Keratinocyte (primary cell): ENCODE data around the gene SPAG16. TPM values are rescaled to one million over a fixed set of nuclear protein-coding genes. Genes with fewer than 3 reads are reported as not detected.

Source experiments
- DNase-seq: peaks from one replicate; pipeline ENCODE4 v3.0.0-alpha.2; 2011; ENCODE audit warnings: low read depth, missing footprints, low spot score
- FAIRE-seq: peaks from 2 replicates; lab custom pipeline; 2011; peaks lifted over from hg19 to GRCh38; lab: Jason Lieb, UNC
- H2AFZ ChIP-seq: 2 replicates; pipeline ENCODE4 v1.6.0; 2012; ENCODE audit warnings: low read length, control low read depth, inconsistent platforms; ENCODE audit not compliant: control insufficient read depth
- H3K27ac ChIP-seq: 2 replicates; pipeline ENCODE4 v1.5.1; 2011; ENCODE audit warnings: low read length; ENCODE audit not compliant: control insufficient read depth, insufficient read depth
- H3K27me3 ChIP-seq: 3 replicates; pipeline ENCODE4 v1.6.0; 2011; ENCODE audit warnings: low read length; ENCODE audit not compliant: control insufficient read depth, insufficient read depth; ENCODE audit errors: extremely low read depth
- H3K36me3 ChIP-seq, 2 experiments: 2 replicates in 1 of 2; 3 replicates in 1 of 2; pipeline ENCODE4 v1.5.1; 2011; ENCODE audit warnings: low read length in 2 of 2, mild to moderate bottlenecking in 1 of 2; ENCODE audit not compliant: control insufficient read depth in 2 of 2, insufficient read depth in 2 of 2; ENCODE audit errors: extremely low read depth in 1 of 2
- H3K4me1 ChIP-seq: 3 replicates; pipeline ENCODE4 v1.5.1; 2011; ENCODE audit warnings: low read length; ENCODE audit not compliant: control insufficient read depth, insufficient read depth; ENCODE audit errors: extremely low read depth
- H3K4me2 ChIP-seq: 3 replicates; pipeline ENCODE4 v1.6.0; 2011; ENCODE audit warnings: low read depth, low read length; ENCODE audit not compliant: control insufficient read depth, insufficient read depth; ENCODE audit errors: extremely low read depth
- H3K4me3 ChIP-seq, 3 experiments: fragments of 200-600 bp in 1 of 3; sonication (generic) in 1 of 3; 2 replicates in 2 of 3; 3 replicates in 1 of 3; pipeline ENCODE4 v1.5.1; 2011 to 2016; ENCODE audit warnings: low read length in 3 of 3, mild to moderate bottlenecking in 3 of 3, control low read depth in 2 of 3, inconsistent platforms in 1 of 3, low read depth in 1 of 3, mixed read lengths in 1 of 3, mixed run types in 1 of 3, moderate library complexity in 1 of 3; ENCODE audit not compliant: control insufficient read depth in 2 of 3, insufficient read depth in 2 of 3; ENCODE audit errors: extremely low read depth in 1 of 3
- H3K79me2 ChIP-seq: 2 replicates; pipeline ENCODE4 v1.6.0; 2012; ENCODE audit warnings: low read length; ENCODE audit not compliant: control insufficient read depth, insufficient read depth
- H3K9ac ChIP-seq: 3 replicates; pipeline ENCODE4 v1.6.0; 2011; ENCODE audit warnings: low read length; ENCODE audit not compliant: control insufficient read depth, insufficient read depth; ENCODE audit errors: extremely low read depth
- H3K9me1 ChIP-seq: 3 replicates; pipeline ENCODE4 v1.6.0; 2011; ENCODE audit warnings: low read length; ENCODE audit not compliant: control insufficient read depth, insufficient read depth; ENCODE audit errors: extremely low read depth
- H3K9me3 ChIP-seq: 2 replicates; pipeline ENCODE4 v1.5.1; 2012; ENCODE audit warnings: low read depth, low read length; ENCODE audit not compliant: control insufficient read depth
- H4K20me1 ChIP-seq: 3 replicates; pipeline ENCODE4 v1.6.0; 2011; ENCODE audit warnings: low read length; ENCODE audit not compliant: control insufficient read depth, insufficient read depth; ENCODE audit errors: extremely low read depth
- CTCF ChIP-seq, 3 experiments: IDR thresholded peaks in 1 of 3; conservative IDR thresholded peaks in 1 of 3; optimal IDR thresholded peaks in 1 of 3; 2 replicates in 2 of 3; 3 replicates in 1 of 3; pipeline versions ENCODE3 to v1.5.1; 2011; ENCODE audit warnings: low read length in 3 of 3, mild to moderate bottlenecking in 3 of 3, moderate library complexity in 2 of 3, control low read depth in 1 of 3, inconsistent platforms in 1 of 3; ENCODE audit not compliant: insufficient read depth in 2 of 3; ENCODE audit errors: extremely low read depth in 1 of 3
- EZH2 ChIP-seq: IDR thresholded peaks from one replicate; pipeline ENCODE4 v1.6.1; 2012; ENCODE audit warnings: inconsistent platforms, mild to moderate bottlenecking, low read length, moderate library complexity
- dilution Hi-C: fragments of 300-500 bp; cut with MboI; formaldehyde crosslinking; loops from one replicate; pipeline ENCODE4 v1.7.0; 2020; ENCODE audit warnings: low sequenced_read_pairs; ENCODE audit not compliant: extremely low pct_ligation_motif_present
- polyA plus RNA-seq, 5 experiments: library from polyadenylated mRNA; depleted of rRNA in 3 of 5; stranded (reverse) in 3 of 5; stranded (forward) in 1 of 5; unstranded in 1 of 5; fragments of >200 nt; gene quantifications; 1 replicate in 1 of 5; 2 replicates in 3 of 5; 3 replicates in 1 of 5; pipeline versions ENCODE4 v1.2.1 to v1.2.3, GENCODE V29; 2011 to 2012; ENCODE audit warnings: missing spikeins in 2 of 5, low read depth in 1 of 5, low replicate concordance in 1 of 5

SPAG16 gene
- polyA plus RNA-seq, 1 donor (not counting 4 experiments of a cell fraction or from before 2014, with no cell fraction given) = 19.6 TPM

DNA sequence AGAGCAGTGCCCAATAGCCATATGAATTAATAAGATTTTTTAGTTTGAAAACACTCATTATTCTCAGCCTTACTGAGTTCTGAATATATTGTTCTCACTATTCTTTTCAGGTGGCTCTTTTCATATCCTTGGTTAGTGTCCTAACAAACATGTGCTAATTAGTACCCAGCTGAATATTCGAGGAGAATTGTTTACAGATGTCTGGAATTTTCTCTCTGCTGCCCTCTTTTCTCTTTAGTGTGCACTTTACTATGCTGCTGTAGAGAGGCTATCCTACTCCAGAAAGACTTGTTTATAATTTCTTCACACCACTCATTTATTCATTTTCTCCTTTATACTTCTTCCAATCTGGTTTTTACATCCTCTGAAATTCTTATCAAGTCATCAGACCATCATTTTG lies 405.3 kb downstream of the SPAG16 start:
- no peaks in the 10 kb centered on the region for H3K9me1 ChIP-seq
- no peak for DNase-seq
- no peak overlapping the region for H3K27ac ChIP-seq
- no peak overlapping the region for H3K4me3 ChIP-seq
- no peaks in the 10 kb centered on the region for H3K4me1 ChIP-seq
- no peak overlapping the region for H2AFZ ChIP-seq
- dilution Hi-C loops = no loop called here
- no peaks in the 10 kb centered on the region for H4K20me1 ChIP-seq
- no peak for TF ChIP-seq EZH2
- no peak for TF ChIP-seq CTCF (optimal IDR thresholded peaks at IDR 0.05 in 1 of 3, IDR thresholded peaks at IDR 0.05 in 1 of 3, conservative IDR thresholded peaks at IDR 0.05 in 1 of 3; ENCODE audit: extremely low read depth in 1 of 3, insufficient read depth in 2 of 3, low read length in 3 of 3)
- H3K36me3 ChIP-seq = no peaks in the 10 kb centered on the region
- H3K4me2 ChIP-seq = no peak overlapping the region
- no peaks in the 10 kb centered on the region for H3K27me3 ChIP-seq
- FAIRE-seq = no peak
- no peak overlapping the region for H3K9ac ChIP-seq
- no peaks in the 10 kb centered on the region for H3K79me2 ChIP-seq
- H3K9me3 ChIP-seq = no peaks in the 10 kb centered on the region

- H2AFZ ChIP-seq = no peak overlapping the region
- TF ChIP-seq EZH2 (no peak), CTCF (optimal IDR thresholded peaks at IDR 0.05 in 1 of 3, IDR thresholded peaks at IDR 0.05 in 1 of 3, conservative IDR thresholded peaks at IDR 0.05 in 1 of 3; ENCODE audit: extremely low read depth in 1 of 3, insufficient read depth in 2 of 3, low read length in 3 of 3) (no peak)
Measured at GRCh38 chr2:213691351-213691750, 407.1 kb downstream of the SPAG16 start.

More at GRCh38 chr2:213691351-213691750, 407.1 kb downstream of the SPAG16 start:
- no peaks in the 10 kb centered on the region for H4K20me1 ChIP-seq
- H3K4me2 ChIP-seq = no peak overlapping the region
- no peaks in the 10 kb centered on the region for H3K27me3 ChIP-seq
- no peaks in the 10 kb centered on the region for H3K36me3 ChIP-seq
- no peak for FAIRE-seq
- H3K9ac ChIP-seq = no peak overlapping the region
- no peak overlapping the region for H3K4me3 ChIP-seq
- H3K9me3 ChIP-seq = no peaks in the 10 kb centered on the region
- H3K79me2 ChIP-seq = no peaks in the 10 kb centered on the region
- dilution Hi-C loops = no loop called here
- no peaks in the 10 kb centered on the region for H3K4me1 ChIP-seq
- no peak for DNase-seq
- no peak overlapping the region for H3K27ac ChIP-seq
- H3K9me1 ChIP-seq = no peaks in the 10 kb centered on the region
